Adrenal gland (tissue), 12 donors: ENCODE measurements around the gene NXPH1. TPM values are rescaled to one million over a fixed set of nuclear protein-coding genes. Genes with fewer than 3 reads are reported as not detected.

Experiments used
- DNase-seq, 7 donors: peaks; one replicate each; pipeline ENCODE4 v3.0.0-alpha.2; 2019 to 2020
- H3K27ac ChIP-seq, 5 donors: fragments of 200-600 bp; sonication (generic) in 4 of 5; 1 replicate in 3 of 5; 2 replicates in 2 of 5; pipeline versions ENCODE4 v1.5.1 to v1.8.0; 2016 to 2020; ENCODE audit warnings: mild to moderate bottlenecking in 1 of 5
- H3K27me3 ChIP-seq: fragments of 200-600 bp; 2 replicates; pipeline ENCODE4 v1.8.0; 2021
- H3K36me3 ChIP-seq, 2 donors: fragments of 200-600 bp; replicated peaks in 1 of 2; 1 replicate in 1 of 2; 2 replicates in 1 of 2; pipeline versions ENCODE4 v1.5.1 to v1.8.0; 2018 to 2022
- H3K4me1 ChIP-seq, 2 donors: fragments of 200-600 bp; replicated peaks in 1 of 2; 1 replicate in 1 of 2; 2 replicates in 1 of 2; pipeline versions ENCODE4 v1.5.1 to v1.8.0; 2018 to 2021
- H3K4me3 ChIP-seq, 4 donors: fragments of 200-600 bp; sonication (generic) in 3 of 4; one replicate each; pipeline ENCODE4 v1.5.1; 2016 to 2018
- H3K9me3 ChIP-seq, 3 donors: fragments of 200-600 bp; sonication (generic) in 1 of 3; replicated peaks in 1 of 3; 1 replicate in 2 of 3; 2 replicates in 1 of 3; pipeline versions ENCODE4 v1.5.1 to v1.8.0; 2016 to 2021
- CTCF ChIP-seq, 6 experiments: fragments of 450-650 bp in 4 of 6; fragments of 200-600 bp in 2 of 6; sonication (generic) in 1 of 6; IDR thresholded peaks; 1 replicate in 5 of 6; 2 replicates in 1 of 6; pipeline versions ENCODE4 v1.5.1 to v1.8.0; 2016 to 2021; ENCODE audit warnings: antibody characterized with exemption in 6 of 6, mild to moderate bottlenecking in 2 of 6, moderate library complexity in 1 of 6
- POLR2A ChIP-seq, 2 donors: fragments of 450-650 bp; IDR thresholded peaks; one replicate each; pipeline ENCODE4 v1.6.1; 2017; ENCODE audit warnings: antibody characterized with exemption in 2 of 2, mild to moderate bottlenecking in 2 of 2, moderate library complexity in 1 of 2
- WGBS, 4 donors: extraction: QIAGEN DNeasy Blood & Tissue Kit in 2 of 4; methylation state at CpG; one replicate each; pipeline versions ENCODE4 v1.1.5 to v1.1.7; 2013 to 2017; 5-methylcytosine and 5-hydroxymethylcytosine counted together
- intact Hi-C, 2 donors: fragments of 100-400 bp; cut with DNase I; formaldehyde crosslinking; loops; one replicate each; pipeline versions ENCODE4 v1.14.1 to v1.15.0; 2022 to 2023
- polyA plus RNA-seq, 3 donors: library from polyadenylated mRNA; stranded (reverse); fragments of 200-250 nt in 2 of 3; fragments of 350-450 nt in 1 of 3; fragmentation: Illumina TruSeq in 1 of 3; extraction: RNeasy Lipid Tissue Mini Kit (QIAGEN cat#74804) in 1 of 3; gene quantifications; one replicate each; pipeline ENCODE4 v1.2.3, GENCODE V29; 2013 to 2014
- total RNA-seq, 9 donors: library from RNA; depleted of rRNA in 4 of 9; stranded (reverse); fragments of >200 nt in 4 of 9; fragments of 120-200 nt in 1 of 9; fragmentation: NEBNext Ultra II Directional in 1 of 9; extraction: Animal tissue kit (Norgen Biotek cat#: 25700) in 1 of 9; gene quantifications; one replicate each; pipeline versions ENCODE4 v1.1.0 to v1.2.4, GENCODE V29; 2013 to 2023
- donor health status: healthy with polysubstance abuse.
- donor health status: Bipolar disorder and iron deficiency.
- donor health status: DM: yes; HTN: yes; CAD: no.
- donor health status: DM: no; HTN: no; CAD: no.
- donor health status: DM: no; HTN: no; CAD: no.
- donor health status: DM: yes; HTN: yes; CAD: no.

The NXPH1 gene
- total and polyA plus RNA-seq, 12 donors, result 6.8 to 80.2 (median 40.7) TPM

DNA sequence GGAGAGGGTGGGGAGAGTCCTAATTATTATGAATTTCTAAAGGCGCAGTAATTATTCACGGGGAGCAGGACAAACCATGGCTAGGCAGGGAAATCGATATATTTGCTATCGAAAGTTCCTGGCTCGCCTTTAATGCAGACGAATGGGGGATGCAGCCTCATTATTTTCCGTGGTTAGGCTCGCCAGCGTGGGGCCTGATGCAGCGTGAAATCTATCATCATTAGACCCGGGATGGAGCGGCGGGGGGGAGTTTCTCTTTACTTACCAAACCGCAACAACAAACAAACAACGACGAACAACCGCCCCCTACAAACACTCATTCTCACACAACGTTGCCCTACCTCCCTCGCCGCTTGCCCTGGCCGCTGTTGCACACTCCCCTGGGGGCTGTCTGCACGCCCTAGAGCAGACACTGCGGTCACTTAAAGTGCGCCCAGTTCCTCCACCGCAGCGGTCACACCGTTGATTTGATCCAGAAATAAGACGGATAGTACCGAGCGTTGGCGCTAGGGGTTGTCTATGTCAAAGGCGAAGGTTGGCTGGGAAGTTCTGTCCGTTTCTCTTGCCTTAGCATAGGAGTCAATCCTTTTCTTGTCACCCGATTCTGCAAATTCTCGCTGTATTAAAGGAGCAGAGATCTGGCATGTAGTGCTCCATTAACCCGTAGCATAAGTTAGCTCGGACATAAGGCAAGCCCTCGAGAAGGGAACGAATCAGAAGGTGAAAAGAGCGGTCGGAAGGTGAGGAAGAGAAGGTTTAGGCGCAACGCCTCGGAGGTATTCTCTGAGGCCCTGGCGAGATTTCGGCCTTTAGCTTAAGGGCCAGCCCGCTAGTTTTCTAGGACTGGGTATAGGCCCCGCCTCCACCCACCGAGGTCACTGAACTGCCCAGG is 10.4 kb downstream of the NXPH1 start:
- H3K27ac ChIP-seq, result peak overlapping the region in 1 of 5 donors; percentile 52
- TF ChIP-seq POLR2A (IDR thresholded peaks at IDR 0.05), result no peak
- peak in 3 of 6 experiments; percentile 8 to 32 (median 17) for TF ChIP-seq CTCF (IDR thresholded peaks at IDR 0.05)
- intact Hi-C loops, result no loop called here
- H3K9me3 ChIP-seq, result no peaks in the 10 kb centered on the region
- H3K4me1 ChIP-seq, result peaks cover 0 to 4% of the 10 kb centered on the region in 2 donors
- no peaks in the 10 kb centered on the region for H3K36me3 ChIP-seq
- peaks cover 5% of the 10 kb centered on the region for H3K27me3 ChIP-seq
- H3K4me3 ChIP-seq, result no peak overlapping the region
- WGBS, 4 donors, result 25 to 46% (median 41%) methylated on average over 46 to 49 of the region's 49 CpGs
- peak in 3 of 7 donors; percentile 33 to 87 (median 37) for DNase-seq

GRCh38 chr7:8444468-8444769 is 11.0 kb downstream of the NXPH1 start:
- Histone ChIP-seq H3K9me3 (no peaks in the 10 kb centered on the region), H3K4me1 (peaks cover 0 to 4% of the 10 kb centered on the region in 2 donors), H3K27me3 (peaks cover 5% of the 10 kb centered on the region), H3K27ac (peak overlapping the region in 1 of 5 donors; percentile 52), H3K36me3 (no peaks in the 10 kb centered on the region), H3K4me3 (no peak overlapping the region)
- WGBS, 4 donors, result 65 to 72% (median 67%) methylated on average over 7 of the region's 7 CpGs
- no peak for DNase-seq
- no peak for TF ChIP-seq POLR2A (IDR thresholded peaks at IDR 0.05)
- no peak for TF ChIP-seq CTCF (IDR thresholded peaks at IDR 0.05)
- intact Hi-C loops, result no loop called here

DNA sequence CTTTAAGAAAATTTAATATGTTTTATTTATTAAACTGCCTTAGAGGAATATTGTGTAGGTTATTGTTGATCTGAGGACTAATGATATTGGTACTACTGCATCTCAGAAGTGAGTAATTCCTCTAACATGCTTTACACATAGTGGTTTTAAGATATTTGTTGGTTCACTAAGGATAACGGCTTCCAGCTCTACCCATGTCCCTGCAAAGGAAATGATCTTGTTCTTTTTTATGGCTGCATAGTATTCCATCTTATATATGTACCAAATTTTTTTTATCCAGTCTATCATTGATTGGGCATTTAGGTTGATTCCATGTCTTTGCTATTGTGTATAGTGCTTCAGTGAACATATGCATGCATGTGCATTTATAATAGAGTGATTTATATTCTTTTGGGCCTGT is 20.1 kb downstream of the NXPH1 start:
- 77 to 97% (median 88%) methylated on average over 1 of the region's 1 CpG for WGBS, 4 donors
- intact Hi-C loops, result no loop called here

DNA sequence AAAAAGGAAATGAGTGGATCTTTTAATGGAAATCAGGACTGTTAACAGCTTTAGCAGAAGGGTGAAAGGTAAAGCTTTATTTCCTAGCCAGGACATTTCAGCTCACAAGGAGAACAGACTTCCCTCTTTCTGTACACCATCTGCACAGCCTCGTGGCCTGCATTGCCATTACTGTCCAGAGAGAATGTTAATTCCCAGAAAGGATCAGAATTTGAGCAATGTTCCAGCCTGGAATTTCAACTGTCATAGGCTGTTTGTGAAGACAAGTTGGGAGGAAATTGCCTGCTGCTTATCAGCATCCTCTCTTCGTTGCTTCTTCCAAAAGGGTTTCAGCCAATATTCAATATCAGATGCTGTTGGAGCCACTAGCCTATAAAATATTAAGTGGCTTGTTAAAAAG is 22.0 kb downstream of the NXPH1 start:
- no peak for DNase-seq
- Histone ChIP-seq H3K36me3 (no peaks in the 10 kb centered on the region), H3K4me3 (no peak overlapping the region), H3K27ac (no peak overlapping the region), H3K27me3 (no peaks in the 10 kb centered on the region), H3K4me1 (peaks cover 0 to 39% of the 10 kb centered on the region in 2 donors), H3K9me3 (no peaks in the 10 kb centered on the region)
- intact Hi-C loops, result no loop called here
- 55 to 62% (median 59%) methylated on average over 2 of the region's 2 CpGs for WGBS, 4 donors
- TF ChIP-seq CTCF (IDR thresholded peaks at IDR 0.05) (no peak), POLR2A (IDR thresholded peaks at IDR 0.05) (no peak)

More for the DNA sequence above, 20.1 kb downstream of the NXPH1 start:
- DNase-seq, result no peak
- no peaks in the 10 kb centered on the region for H3K9me3 ChIP-seq
- no peaks in the 10 kb centered on the region for H3K36me3 ChIP-seq
- H3K27ac ChIP-seq, result no peak overlapping the region
- TF ChIP-seq POLR2A (IDR thresholded peaks at IDR 0.05) (no peak), CTCF (IDR thresholded peaks at IDR 0.05) (no peak)
- no peaks in the 10 kb centered on the region for H3K27me3 ChIP-seq
- no peak overlapping the region for H3K4me3 ChIP-seq
- H3K4me1 ChIP-seq, result peaks cover 0 to 39% of the 10 kb centered on the region in 2 donors
